ENCODE results near the gene TTLL7. TPM values are rescaled to one million over a fixed set of nuclear protein-coding genes. Genes with fewer than 3 reads are reported as not detected.

The TTLL7 gene
- total RNA-seq, 4 donors from 2014 or later: 26.2 to 58.1 (median 41.2) TPM

DNA sequence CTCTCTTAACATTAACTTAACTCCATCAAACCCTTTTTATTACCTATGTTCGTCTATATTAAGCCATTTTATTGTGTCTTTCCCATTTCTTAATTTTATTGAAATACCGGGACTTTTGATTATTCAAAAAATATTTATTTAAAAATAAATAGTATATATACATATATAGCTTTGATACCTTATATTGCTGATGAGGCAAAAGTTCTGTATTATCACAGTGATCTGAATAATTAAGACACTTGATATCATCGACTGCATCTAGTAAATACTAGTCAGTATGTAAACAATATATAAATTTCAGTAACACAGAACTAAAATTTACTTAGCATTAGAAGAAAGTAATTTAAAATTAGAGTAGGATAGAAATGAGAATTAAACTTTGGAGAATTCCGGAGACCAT lies 22.0 kb downstream of the TTLL7 start:
- intact Hi-C loops (cut with DNase I): no loop called here
- no peaks in the 10 kb centered on the region for H3K27me3 ChIP-seq
- no peak for DNase-seq (ENCODE audit: extremely low spot score)
- WGBS: 91% methylated on average over 4 of the region's 4 CpGs
- H3K36me3 ChIP-seq: no peaks in the 10 kb centered on the region
- no peak overlapping the region for H3K4me3 ChIP-seq
- peaks cover 0 to 14% (median 3%) of the 10 kb centered on the region in 4 donors for H3K4me1 ChIP-seq
- no peak overlapping the region for H3K27ac ChIP-seq (replicated peaks in 1 of 4)
- no peak for TF ChIP-seq POLR2A (IDR thresholded peaks at IDR 0.05; ENCODE audit: low read depth)
- no peak for TF ChIP-seq EP300 (IDR thresholded peaks at IDR 0.05)
- TF ChIP-seq, protein P1, sequence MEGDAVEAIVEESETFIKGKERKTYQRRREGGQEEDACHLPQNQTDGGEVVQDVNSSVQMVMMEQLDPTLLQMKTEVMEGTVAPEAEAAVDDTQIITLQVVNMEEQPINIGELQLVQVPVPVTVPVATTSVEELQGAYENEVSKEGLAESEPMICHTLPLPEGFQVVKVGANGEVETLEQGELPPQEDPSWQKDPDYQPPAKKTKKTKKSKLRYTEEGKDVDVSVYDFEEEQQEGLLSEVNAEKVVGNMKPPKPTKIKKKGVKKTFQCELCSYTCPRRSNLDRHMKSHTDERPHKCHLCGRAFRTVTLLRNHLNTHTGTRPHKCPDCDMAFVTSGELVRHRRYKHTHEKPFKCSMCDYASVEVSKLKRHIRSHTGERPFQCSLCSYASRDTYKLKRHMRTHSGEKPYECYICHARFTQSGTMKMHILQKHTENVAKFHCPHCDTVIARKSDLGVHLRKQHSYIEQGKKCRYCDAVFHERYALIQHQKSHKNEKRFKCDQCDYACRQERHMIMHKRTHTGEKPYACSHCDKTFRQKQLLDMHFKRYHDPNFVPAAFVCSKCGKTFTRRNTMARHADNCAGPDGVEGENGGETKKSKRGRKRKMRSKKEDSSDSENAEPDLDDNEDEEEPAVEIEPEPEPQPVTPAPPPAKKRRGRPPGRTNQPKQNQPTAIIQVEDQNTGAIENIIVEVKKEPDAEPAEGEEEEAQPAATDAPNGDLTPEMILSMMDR (IDR thresholded peaks at IDR 0.05): no peak
- no peak for TF ChIP-seq POLR2AphosphoS5 (IDR thresholded peaks at IDR 0.05)
- peaks cover 0 to 6% (median 2%) of the 10 kb centered on the region in 4 donors for H3K9me3 ChIP-seq

DNA sequence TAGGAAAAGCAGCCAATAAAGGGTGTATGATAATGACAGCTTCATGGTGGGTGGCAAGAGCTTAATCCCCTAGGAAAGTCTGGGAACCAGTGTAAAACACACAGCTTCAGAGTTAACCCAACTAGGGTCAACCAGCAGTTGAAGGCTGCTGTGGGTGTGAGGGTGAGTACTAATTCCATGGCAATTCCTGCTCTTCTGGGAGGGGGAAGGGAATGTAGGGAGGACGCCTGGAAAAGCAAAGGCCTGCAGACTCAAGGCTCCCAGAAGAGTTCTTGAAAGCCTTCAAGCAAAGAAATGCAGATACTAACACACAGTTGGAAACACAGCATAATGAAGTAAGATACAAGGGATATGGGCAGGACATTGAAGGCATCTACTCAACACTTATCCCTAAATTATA lies 28.1 kb downstream of the TTLL7 start:
- 77% methylated on average over 1 of the region's 1 CpG for WGBS
- Histone ChIP-seq H3K36me3 (no peaks in the 10 kb centered on the region), H3K27ac (replicated peaks in 1 of 4) (no peak overlapping the region), H3K4me3 (no peak overlapping the region), H3K9me3 (no peaks in the 10 kb centered on the region), H3K4me1 (peaks cover 4 to 27% (median 11%) of the 10 kb centered on the region in 4 donors), H3K27me3 (no peaks in the 10 kb centered on the region)
- no peak for DNase-seq (ENCODE audit: extremely low spot score)
- TF ChIP-seq, protein P1 (IDR thresholded peaks at IDR 0.05): no peak
- no peak for TF ChIP-seq POLR2A (IDR thresholded peaks at IDR 0.05; ENCODE audit: low read depth)
- no peak for TF ChIP-seq EP300 (IDR thresholded peaks at IDR 0.05)
- TF ChIP-seq POLR2AphosphoS5 (IDR thresholded peaks at IDR 0.05): no peak
- intact Hi-C loops (cut with DNase I): no loop called here

DNA sequence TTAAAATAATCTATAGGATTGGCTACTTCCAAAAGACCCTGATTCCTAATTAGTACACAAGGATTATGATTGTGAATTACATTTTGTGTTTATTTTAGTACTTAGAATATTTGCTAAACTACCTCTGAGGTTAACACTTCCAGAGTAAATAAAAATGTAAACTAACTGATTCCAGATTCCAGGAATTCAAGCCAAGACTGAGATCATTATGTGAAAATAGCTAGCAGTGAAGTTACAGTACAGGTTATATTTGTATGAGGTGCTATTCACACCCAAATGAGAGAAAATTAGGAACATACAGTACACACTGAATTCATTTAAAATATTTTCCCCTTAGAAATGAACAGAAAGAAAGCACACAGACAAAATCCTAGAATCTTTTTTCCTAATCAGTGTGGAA lies 28.8 kb downstream of the TTLL7 start:
- Histone ChIP-seq H3K4me1 (peaks cover 4 to 30% (median 13%) of the 10 kb centered on the region in 4 donors), H3K9me3 (no peaks in the 10 kb centered on the region), H3K27ac (replicated peaks in 1 of 4) (no peak overlapping the region), H3K27me3 (no peaks in the 10 kb centered on the region), H3K4me3 (no peak overlapping the region), H3K36me3 (no peaks in the 10 kb centered on the region)
- intact Hi-C loops (cut with DNase I): no loop called here
- DNase-seq (ENCODE audit: extremely low spot score): no peak
- TF ChIP-seq EP300 (IDR thresholded peaks at IDR 0.05) (no peak), POLR2A (IDR thresholded peaks at IDR 0.05; ENCODE audit: low read depth) (no peak), POLR2AphosphoS5 (IDR thresholded peaks at IDR 0.05) (no peak)
- TF ChIP-seq, protein P1 (IDR thresholded peaks at IDR 0.05): no peak

DNA sequence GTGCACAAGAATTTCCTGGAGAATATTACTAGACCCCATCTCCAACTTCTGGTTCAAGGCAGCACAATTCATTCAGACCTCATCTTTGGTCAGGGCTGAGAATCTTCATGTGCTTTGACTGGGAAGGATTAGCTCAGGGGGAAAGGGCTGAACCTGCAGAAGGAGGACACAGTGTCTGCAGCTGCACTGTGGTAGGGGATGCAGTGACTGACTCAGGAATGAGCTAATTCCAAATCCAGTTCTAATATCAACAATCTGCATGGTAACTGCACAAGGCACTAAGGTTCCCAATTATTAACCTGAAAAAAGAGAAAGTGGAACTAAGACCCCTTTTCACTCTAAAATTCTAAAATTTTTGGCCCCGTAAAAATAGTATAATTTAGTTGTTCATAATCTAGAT lies 31.6 kb downstream of the TTLL7 start:
- no peaks in the 10 kb centered on the region for H3K27me3 ChIP-seq
- no peaks in the 10 kb centered on the region for H3K36me3 ChIP-seq
- intact Hi-C loops (cut with DNase I): no loop called here
- peaks cover 4 to 50% (median 36%) of the 10 kb centered on the region in 4 donors for H3K4me1 ChIP-seq
- TF ChIP-seq EP300 (IDR thresholded peaks at IDR 0.05) (no peak), POLR2A (IDR thresholded peaks at IDR 0.05; ENCODE audit: low read depth) (no peak), POLR2AphosphoS5 (IDR thresholded peaks at IDR 0.05) (no peak)
- TF ChIP-seq, protein P1 (IDR thresholded peaks at IDR 0.05): no peak
- H3K4me3 ChIP-seq: no peak overlapping the region
- 100% methylated on average over 1 of the region's 1 CpG for WGBS
- H3K27ac ChIP-seq (replicated peaks in 1 of 4): no peak overlapping the region
- no peak for DNase-seq (ENCODE audit: extremely low spot score)
- H3K9me3 ChIP-seq: no peaks in the 10 kb centered on the region

DNA sequence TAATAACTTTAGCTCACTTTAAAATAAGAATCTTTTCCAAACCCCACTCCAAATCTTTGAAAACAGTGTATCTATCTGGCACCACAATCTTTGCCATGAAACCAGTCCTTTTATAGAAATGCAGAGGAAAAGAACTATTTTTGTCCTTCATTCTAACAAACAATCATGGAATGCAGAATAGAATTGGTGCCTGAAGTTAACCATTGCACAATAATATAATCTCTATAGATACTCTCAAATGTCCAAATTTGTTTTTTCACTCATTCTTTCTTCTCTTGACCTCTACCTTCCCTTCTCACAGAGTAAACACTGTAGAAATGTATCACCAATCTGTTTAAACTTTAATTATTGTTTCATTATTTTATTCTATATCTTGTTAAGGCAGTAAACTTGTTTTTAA lies 34.8 kb downstream of the TTLL7 start:
- Histone ChIP-seq H3K36me3 (no peaks in the 10 kb centered on the region), H3K27me3 (no peaks in the 10 kb centered on the region), H3K27ac (replicated peaks in 1 of 4) (peak overlapping the region; percentile 22 to 55 (median 42)), H3K9me3 (no peaks in the 10 kb centered on the region), H3K4me1 (peaks cover 0 to 58% (median 49%) of the 10 kb centered on the region in 4 donors), H3K4me3 (no peak overlapping the region)
- no peak for DNase-seq (ENCODE audit: extremely low spot score)
- TF ChIP-seq POLR2A (IDR thresholded peaks at IDR 0.05; ENCODE audit: low read depth): no peak
- TF ChIP-seq, protein P1 (IDR thresholded peaks at IDR 0.05): no peak
- no peak for TF ChIP-seq POLR2AphosphoS5 (IDR thresholded peaks at IDR 0.05)
- TF ChIP-seq EP300 (IDR thresholded peaks at IDR 0.05): no peak
- intact Hi-C loops (cut with DNase I): no loop called here
